Colonic mucosa (tissue), 4 donors: ENCODE results near the gene NIPAL3. TPM values are rescaled to one million over a fixed set of nuclear protein-coding genes. Genes with fewer than 3 reads are reported as not detected.
A peak's percentile ranks its signal among the peaks of the same experiment; 100 is the strongest.

Source experiments
- DNase-seq: peaks from one replicate; pipeline ENCODE4 v3.0.0-alpha.2; 2020
- H3K27ac ChIP-seq: fragments of 200-600 bp; one replicate; pipeline ENCODE4 v1.8.0; 2021
- H3K27me3 ChIP-seq: fragments of 200-600 bp; one replicate; pipeline ENCODE4 v1.8.0; 2021
- H3K36me3 ChIP-seq: fragments of 200-600 bp; one replicate; pipeline ENCODE4 v1.8.0; 2021
- H3K4me1 ChIP-seq: fragments of 200-600 bp; one replicate; pipeline ENCODE4 v1.8.0; 2021; ENCODE audit warnings: mild to moderate bottlenecking
- H3K4me3 ChIP-seq: fragments of 200-600 bp; one replicate; pipeline ENCODE4 v1.8.0; 2021
- H3K9ac ChIP-seq, 2 donors: one replicate each; pipeline ENCODE4 v1.7.0; 2013; ENCODE audit warnings: control low read depth in 2 of 2, low read depth in 2 of 2, low read length in 2 of 2
- H3K9me3 ChIP-seq: fragments of 200-600 bp; one replicate; pipeline ENCODE4 v1.8.0; 2021
- intact Hi-C: fragments of 100-400 bp; cut with DNase I; formaldehyde crosslinking; loops from one replicate; pipeline ENCODE4 v1.14.1; 2022
- total RNA-seq, 2 donors: library from RNA; stranded (reverse); fragmentation: NEBNext Ultra II Directional in 1 of 2; extraction: Animal tissue kit (Norgen Biotek cat#: 25700) in 1 of 2; gene quantifications; one replicate each; pipeline ENCODE4 v1.2.1, GENCODE V29; 2021
- TF ChIP-seq, protein P1 (sequence below): fragments of 200-600 bp; IDR thresholded peaks from one replicate; pipeline ENCODE4 v1.8.0; 2022; ENCODE audit warnings: antibody characterized with exemption, mild to moderate bottlenecking
- donor health status: healthy.
- donor health status: DM: no; HTN: no; CAD: no.
- donor health status: DM: no; HTN: no; CAD: no.

The NIPAL3 gene
- total RNA-seq, 2 donors from 2014 or later = 41.3 to 45.2 TPM

DNA sequence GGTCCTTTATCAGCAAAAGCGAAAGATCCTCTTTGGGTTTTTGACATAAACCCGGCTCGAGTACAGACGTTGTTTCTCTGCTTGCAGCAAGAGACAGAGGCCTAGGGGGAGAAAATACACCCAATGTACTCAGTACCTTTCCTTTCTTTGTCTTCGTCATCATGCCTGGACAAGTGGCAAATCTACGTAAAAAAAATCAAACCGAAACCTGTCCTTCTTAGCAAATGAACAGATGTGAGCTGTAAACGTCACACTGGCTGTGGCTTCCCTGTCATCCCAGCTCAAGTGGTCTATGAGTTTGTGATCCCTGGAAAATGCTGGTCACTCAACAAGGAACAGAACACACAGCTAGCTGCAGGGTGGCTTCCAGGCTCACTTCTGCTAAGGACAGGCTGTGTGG lies 41.9 kb upstream of the NIPAL3 start:
- TF ChIP-seq, protein P1, sequence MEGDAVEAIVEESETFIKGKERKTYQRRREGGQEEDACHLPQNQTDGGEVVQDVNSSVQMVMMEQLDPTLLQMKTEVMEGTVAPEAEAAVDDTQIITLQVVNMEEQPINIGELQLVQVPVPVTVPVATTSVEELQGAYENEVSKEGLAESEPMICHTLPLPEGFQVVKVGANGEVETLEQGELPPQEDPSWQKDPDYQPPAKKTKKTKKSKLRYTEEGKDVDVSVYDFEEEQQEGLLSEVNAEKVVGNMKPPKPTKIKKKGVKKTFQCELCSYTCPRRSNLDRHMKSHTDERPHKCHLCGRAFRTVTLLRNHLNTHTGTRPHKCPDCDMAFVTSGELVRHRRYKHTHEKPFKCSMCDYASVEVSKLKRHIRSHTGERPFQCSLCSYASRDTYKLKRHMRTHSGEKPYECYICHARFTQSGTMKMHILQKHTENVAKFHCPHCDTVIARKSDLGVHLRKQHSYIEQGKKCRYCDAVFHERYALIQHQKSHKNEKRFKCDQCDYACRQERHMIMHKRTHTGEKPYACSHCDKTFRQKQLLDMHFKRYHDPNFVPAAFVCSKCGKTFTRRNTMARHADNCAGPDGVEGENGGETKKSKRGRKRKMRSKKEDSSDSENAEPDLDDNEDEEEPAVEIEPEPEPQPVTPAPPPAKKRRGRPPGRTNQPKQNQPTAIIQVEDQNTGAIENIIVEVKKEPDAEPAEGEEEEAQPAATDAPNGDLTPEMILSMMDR = no peak
- H3K9me3 ChIP-seq = no peaks in the 10 kb centered on the region
- no peaks in the 10 kb centered on the region for H3K4me1 ChIP-seq
- no peak overlapping the region for H3K9ac ChIP-seq
- intact Hi-C loops = no loop called here
- H3K27ac ChIP-seq = no peak overlapping the region
- H3K4me3 ChIP-seq = no peak overlapping the region
- no peak for DNase-seq
- H3K27me3 ChIP-seq = no peaks in the 10 kb centered on the region
- H3K36me3 ChIP-seq = no peaks in the 10 kb centered on the region

DNA sequence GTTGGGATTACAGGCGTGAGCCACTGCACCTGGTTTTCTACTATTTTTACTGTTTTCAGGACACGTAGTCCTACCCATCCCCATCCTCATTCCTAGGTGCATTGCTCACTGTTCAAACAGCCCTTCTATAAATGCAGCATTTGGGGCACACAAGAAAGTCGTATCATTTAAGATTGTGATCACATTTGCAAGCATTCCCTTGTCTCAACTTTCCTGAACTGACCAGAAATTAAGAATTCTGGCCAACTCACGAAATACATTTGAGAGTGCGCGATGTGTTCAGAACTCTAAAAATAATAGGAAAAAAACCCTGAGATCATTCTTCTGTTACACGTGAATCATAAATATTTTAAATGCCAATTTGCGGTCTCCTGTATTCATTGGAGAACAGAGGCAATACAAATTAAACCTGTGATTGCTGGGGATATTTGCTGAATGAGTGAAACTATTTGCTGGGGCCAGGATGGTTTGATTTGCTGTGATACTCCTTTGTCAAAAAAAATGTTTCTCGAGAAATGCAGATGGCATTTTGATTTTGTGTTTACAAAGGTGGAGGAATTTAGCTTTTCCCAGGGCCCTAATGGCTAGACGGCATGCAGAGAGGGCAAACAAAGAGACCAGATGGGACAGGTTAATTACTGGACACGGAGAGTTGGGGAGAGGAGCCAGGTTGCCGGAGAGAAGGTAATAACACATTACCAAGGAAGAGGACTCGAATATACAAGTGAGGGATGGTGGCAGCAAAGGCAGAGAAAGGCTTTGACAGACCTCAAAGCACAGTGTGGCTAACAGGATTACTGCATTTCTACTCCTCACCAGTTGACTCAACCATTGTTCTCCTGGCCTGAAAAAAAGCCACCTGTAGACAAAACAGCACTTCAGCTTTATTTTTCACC lies 40.5 kb upstream of the NIPAL3 start:
- intact Hi-C loops = no loop called here
- DNase-seq = no peak
- H3K4me3 ChIP-seq = no peak overlapping the region
- H3K4me1 ChIP-seq = no peaks in the 10 kb centered on the region
- H3K27ac ChIP-seq = no peak overlapping the region
- no peak overlapping the region for H3K9ac ChIP-seq
- no peaks in the 10 kb centered on the region for H3K27me3 ChIP-seq
- no peaks in the 10 kb centered on the region for H3K36me3 ChIP-seq
- TF ChIP-seq, protein P1 = no peak
- H3K9me3 ChIP-seq = no peaks in the 10 kb centered on the region

DNA sequence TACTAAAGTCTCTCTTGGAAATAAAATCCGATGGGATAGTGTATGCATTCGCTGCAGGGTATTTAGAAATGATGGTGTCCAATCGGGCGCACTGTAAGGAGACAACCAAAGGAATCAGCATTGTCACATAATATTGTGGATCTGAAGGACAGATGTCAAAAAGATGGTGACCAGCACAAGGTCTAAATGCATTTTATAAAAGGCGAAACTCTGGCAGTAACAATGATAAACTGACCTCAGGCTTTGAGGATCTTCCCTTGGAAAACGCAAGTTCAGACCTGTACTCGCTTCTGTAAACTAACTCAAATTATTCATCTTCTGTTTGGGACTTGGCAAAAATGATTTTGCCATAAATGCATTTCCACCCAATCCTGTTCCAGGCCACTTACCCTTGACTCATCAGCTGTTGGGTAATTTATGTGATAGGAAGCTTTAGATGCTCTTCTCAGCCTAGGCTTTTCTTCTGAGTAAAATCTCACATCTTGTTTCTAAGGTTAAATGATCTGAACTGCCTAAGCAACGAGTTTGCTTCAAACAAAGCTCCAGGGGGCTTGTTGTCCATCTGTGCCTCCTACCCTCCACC lies 35.8 kb upstream of the NIPAL3 start:
- H3K36me3 ChIP-seq = no peaks in the 10 kb centered on the region
- H3K27ac ChIP-seq = no peak overlapping the region
- H3K4me1 ChIP-seq = peaks cover 9% of the 10 kb centered on the region
- no peaks in the 10 kb centered on the region for H3K9me3 ChIP-seq
- no peak overlapping the region for H3K4me3 ChIP-seq
- H3K9ac ChIP-seq = no peak overlapping the region
- peak; percentile 7 for DNase-seq
- TF ChIP-seq, protein P1 = no peak
- no peaks in the 10 kb centered on the region for H3K27me3 ChIP-seq
- intact Hi-C loops = no loop called here

DNA sequence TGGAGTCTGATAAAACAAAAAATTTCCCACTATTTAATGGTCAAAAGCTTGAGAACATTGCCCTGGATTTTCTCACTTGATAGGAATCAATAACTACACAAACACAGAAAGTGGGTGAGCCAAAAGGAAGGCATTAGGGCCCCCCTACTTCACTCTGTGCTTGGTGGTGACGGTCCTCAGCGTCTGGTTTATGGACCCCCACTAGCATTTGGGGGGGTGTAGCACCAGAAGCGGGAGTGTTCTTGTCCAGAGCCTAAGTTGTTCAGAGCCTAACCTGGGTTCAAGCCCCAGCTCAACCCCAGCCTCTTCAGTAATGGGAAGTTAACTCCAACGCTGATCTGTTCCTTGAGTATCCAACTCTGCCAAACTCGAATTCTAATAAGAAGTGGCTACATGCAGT lies 35.1 kb upstream of the NIPAL3 start:
- DNase-seq = peak; percentile 17
- H3K9ac ChIP-seq = no peak overlapping the region
- H3K27ac ChIP-seq = peak overlapping the region; percentile 24
- TF ChIP-seq, protein P1 = no peak
- H3K4me1 ChIP-seq = peaks cover 13% of the 10 kb centered on the region
- no peaks in the 10 kb centered on the region for H3K9me3 ChIP-seq
- H3K4me3 ChIP-seq = no peak overlapping the region
- intact Hi-C loops = no loop called here
- no peaks in the 10 kb centered on the region for H3K36me3 ChIP-seq
- H3K27me3 ChIP-seq = no peaks in the 10 kb centered on the region

DNA sequence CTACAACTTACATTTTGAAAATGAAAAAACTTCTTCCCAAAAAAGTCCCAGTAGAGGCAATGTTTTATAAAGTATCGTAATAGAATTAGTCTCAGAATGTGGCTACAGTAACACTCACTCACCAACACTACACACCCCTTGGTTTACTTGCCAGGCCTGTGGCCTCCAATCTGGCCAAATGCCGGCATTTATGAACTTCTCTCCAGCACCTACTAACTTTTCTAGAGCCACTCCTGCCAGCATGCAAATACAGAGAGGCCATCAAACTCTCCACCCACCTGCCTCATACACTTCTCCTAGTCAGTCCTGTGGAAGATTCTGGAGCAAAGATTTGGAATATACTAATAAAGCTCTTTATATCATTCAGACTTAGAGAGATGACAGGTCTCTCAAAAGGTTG lies 34.3 kb upstream of the NIPAL3 start:
- intact Hi-C loops = no loop called here
- peaks cover 13% of the 10 kb centered on the region for H3K4me1 ChIP-seq
- DNase-seq = peak; percentile 61
- no peaks in the 10 kb centered on the region for H3K9me3 ChIP-seq
- no peak overlapping the region for H3K9ac ChIP-seq
- TF ChIP-seq, protein P1 = no peak
- H3K36me3 ChIP-seq = no peaks in the 10 kb centered on the region
- H3K27me3 ChIP-seq = no peaks in the 10 kb centered on the region
- no peak overlapping the region for H3K4me3 ChIP-seq
- peak overlapping the region; percentile 24 for H3K27ac ChIP-seq
